GM21723 (cell line): Measurements from ENCODE around the gene CCDC169.
"Not testable (repeated sequence)": the region's sequence is repeated elsewhere in the genome, so short reads cannot be mapped to it uniquely, and the experiment has no call there.

Experiments used
- ATAC-seq: cut with Tn5 transposase; IDR thresholded peaks from one replicate; pipeline ENCODE4 v1.9.1; 2021; ENCODE audit warnings: mild to moderate bottlenecking, moderate library complexity; ENCODE audit not compliant: unreplicated experiment

Gene CCDC169

DNA sequence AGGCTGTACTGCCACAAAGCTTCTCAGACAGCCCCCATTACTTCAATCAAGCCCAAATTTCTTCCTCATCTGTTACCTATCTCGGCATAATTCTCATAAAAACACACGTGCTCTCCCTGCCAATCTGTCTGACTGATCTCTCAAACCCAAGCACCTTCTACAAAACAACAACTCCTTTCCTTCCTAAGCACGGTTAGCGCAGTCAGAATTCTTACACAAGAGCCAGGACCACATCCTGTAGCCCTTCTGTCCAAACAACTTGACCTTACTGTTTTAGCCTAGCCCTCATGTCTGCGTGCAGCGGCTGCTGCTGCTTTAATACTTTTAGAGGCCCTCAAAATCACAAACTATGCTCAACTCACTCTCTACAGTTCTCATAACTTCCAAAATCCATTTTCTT is 22.2 kb upstream of the CCDC169 start:
- ATAC-seq, result not testable (repeated sequence)

DNA sequence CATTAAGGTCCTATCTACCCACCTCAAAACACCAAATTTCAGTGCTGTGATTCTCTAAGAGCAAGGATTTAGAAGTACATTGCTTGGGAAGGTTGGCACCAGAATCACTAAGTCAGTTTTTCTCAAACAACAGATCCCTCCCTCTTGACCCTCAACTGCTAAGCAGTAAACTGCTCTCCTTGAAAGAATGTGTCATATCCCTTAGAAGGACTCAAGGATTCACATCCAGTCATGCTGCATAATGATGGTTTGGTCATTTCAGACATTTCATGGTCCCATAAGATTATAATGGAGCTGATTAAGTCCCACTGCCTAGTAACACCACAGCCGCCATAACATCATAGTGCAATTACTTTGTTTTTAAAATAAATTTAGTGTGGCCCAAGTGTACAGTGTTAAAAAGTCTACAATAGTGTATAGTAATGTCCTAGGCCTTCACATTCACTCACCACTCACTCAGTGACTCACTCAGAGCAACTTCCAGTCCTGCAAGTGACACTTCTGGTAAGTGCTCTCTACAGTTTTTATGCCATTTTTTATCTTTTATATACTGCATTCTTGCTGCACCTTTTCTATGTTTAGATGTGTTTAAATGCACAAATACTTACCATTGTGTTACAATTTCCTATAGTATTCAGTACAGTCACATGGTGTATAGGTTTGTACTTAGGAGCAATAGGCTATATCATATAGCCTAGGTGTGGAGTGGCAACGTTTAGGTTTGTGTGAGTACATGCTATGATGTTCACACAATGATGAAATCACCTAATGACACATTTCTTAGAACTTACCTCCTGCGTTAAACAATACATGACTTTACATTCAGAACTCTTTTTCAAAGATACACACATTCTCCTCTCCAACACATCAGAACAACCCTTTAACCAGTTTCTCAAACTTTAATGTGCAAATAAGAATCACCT is 15.7 kb upstream of the CCDC169 start:
- ATAC-seq, result no peak

DNA sequence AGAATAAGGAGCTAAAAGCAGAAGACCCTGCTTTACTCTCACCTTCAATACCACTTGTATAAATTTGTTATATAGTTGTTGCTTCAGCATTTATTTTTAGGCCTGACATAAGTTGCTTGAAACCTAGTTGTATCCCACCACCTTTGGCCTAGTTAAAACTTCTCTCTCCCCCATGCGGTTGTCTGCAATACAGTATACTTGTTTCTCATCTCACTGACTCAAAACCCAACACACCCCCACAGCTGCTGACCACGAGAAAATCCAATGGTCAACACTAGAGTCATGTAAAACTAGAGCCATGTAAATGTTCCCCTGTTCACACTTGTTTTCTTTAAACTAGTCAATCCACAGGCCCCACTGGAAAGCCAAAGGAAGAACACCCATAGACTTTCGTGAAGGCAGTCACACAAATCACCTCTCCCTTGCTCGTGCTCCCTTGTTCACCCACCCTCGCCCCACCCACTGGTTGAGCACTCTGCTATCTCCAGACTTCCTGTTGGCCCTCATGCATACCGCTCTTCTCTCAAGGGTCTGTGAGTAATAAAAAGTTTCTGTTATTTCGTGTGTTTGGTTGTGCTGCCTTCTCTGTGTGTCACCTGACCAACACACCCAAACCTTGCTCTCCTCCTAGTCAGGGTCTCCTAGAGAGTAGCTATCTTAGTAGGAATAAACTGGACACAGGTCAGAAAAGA is 12.9 kb upstream of the CCDC169 start:
- ATAC-seq, result no peak

DNA sequence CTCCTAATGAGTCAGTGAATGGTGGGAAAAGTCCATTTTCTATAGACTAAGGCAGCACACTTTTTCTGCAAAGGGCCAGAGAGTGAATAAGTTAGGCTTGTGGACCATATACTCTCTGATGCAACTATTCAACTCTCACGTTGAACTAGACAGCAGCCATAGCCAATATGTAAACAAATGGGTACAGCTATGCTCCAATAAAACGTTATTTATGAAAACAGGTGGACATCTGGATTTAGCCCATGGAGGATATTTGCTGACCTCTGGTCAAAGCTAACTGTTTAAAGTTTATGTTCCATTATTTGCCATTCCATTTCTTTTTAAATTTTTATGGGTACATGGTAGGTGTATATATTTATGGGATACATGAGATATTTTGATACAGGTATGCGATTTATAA is 4.7 kb upstream of the CCDC169 start:
- no peak for ATAC-seq

DNA sequence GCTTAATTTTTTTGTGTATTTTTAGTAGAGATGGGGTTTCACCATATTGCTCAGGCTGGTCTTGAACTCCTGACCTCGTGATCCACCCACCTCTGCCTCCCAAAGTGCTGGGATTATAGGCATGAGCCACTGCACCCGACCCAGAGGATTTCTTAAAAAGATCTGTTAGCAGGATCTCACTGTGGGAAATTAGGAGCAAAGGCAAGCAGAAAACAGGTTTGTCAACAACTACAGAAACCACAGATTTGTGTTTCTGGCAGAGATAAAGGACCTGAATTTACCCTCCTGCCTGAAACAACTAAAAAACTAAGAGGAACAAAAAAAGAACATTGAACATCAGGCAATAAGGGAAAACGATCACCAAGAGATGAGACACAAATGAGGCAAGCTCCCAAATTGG is 1.9 kb upstream of the CCDC169 start:
- ATAC-seq, result not testable (repeated sequence)

DNA sequence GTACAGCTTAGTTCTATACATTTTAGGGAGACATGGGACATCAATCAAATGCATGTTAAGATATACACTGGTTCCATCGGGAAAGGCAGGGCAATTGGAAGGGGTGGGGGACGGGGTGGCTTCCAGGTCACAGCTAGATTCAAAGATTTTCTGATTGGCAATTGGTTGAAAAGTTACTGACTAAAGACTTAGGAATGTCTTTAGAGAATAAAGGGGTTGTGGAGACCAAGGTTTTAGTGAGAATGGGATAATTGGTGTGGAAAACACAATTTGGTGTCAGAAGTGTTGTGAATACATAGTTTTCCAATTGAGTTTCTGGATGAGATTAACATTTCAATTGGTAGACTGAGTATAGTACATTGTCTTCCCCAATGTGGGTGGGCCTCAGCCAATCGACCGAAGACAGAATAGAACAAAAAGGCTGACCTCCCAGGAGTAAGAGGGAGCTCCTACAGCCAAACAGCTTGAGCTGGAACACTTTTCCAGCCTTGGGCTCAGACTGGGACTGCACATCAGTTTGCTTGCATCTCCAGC is 988 bp upstream of the CCDC169 start:
- no peak for ATAC-seq

DNA sequence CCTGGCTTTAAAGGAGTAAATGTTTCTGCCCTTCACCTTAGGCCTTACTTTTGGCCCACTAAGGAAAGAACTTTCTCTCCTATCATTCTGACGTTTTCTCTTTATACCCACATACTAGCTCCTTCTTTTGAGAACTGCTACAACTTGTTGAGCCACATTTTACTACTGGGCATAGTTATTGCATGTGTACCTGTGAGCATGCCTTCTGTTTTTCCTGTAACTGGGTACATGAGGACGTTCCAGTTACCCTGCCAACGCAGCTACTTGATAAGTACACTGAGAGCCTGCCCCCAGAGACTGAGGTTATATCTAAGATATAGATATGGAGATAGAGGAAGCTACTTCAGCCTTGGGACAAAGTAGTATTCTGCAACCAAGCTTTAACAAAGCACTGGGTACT is 3.5 kb downstream of the CCDC169 start:
- no peak for ATAC-seq

DNA sequence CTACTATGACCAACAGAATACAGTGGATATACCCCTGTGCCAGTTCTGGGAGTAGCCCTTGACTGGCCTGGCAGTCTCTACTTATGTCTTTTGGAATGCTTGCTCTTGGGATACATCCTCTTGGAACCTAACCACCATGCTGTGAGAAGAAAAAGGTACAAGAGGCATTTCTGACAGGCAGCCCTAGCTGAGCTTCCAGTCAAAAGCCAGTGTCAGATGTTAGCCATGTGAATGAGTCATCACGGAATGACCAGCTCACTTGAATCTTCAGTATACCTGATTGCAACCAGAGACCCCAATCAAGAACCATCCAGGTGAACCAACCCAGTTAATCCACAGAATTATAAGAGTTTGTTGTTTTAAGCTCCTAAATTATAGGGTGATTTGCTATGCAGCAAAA is 4.1 kb downstream of the CCDC169 start:
- no peak for ATAC-seq

DNA sequence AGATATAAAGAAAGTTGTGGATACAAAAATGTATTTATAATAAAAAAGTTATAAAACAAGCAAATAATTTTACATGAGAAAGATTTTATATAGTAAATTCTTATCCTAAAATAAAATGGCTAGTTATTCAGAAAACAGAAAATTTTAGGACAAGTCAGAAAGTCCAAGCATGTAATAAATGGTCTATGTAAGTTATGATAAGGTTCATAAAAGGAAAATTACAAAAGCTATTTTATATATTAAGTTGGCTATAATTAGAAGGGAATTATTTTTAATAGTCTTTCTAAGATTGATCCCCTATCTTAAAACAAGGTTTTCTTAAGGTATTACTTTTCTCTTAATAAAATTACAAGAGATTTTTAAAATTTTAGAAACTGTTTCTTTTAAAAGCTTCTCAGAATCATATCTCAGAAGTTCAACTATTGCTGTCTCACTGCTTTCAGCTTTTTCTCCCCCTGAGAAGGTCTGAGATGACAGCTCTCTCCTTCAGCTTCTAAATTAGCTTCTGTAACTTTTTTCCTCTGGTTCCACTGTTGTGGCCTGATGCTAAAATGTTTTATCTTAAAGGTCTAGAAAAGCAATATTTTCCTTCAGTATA is 8.7 kb downstream of the CCDC169 start:
- no peak for ATAC-seq

DNA sequence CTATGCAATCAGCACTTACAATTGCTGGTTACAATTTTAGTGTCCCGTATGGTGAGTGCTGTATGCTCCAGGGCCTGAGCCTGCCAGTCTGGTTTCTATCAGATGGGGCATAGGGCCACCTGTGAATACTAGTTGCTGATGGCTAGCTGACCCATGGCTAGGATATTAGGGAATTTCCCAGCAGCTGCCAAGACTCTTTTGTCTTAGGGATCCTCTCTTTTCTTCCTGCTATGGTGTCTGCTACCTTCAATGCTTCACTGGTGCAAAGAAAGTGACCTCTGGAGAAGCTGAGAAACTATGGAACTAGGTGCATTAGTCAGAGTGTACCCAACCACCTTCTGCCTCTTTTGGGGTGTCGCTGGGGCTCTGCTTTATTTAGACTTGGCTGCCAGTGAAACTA is 11.6 kb downstream of the CCDC169 start:
- ATAC-seq, result no peak

DNA sequence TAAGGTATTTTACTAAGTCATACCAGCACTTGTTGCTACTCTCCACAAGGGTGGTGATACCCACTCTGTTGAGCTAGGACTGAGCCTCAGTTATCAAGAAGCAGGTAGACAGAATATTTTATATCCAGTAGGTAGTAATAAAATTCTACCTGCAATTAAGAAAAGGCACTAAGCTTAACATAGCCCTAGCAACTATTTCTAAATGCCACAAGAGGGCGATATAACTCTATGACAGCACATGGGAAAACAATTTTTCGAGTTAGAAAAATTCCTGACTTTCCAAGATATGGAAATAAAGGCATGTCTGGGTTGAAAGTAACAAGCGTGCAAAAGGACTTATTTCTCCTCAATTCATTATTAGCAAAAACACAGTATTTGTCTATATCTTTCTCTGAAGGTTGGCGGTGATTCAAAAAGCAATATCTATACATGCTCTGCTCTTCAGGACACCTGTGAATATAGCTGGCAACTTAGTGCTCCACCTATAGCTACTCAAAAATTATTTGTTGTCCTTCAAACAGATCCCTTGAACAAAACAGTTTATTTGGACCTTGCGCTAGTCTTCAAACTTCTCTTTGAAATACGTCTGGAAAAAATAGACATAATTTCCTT is 14.7 kb downstream of the CCDC169 start:
- peak; percentile 54 for ATAC-seq

DNA sequence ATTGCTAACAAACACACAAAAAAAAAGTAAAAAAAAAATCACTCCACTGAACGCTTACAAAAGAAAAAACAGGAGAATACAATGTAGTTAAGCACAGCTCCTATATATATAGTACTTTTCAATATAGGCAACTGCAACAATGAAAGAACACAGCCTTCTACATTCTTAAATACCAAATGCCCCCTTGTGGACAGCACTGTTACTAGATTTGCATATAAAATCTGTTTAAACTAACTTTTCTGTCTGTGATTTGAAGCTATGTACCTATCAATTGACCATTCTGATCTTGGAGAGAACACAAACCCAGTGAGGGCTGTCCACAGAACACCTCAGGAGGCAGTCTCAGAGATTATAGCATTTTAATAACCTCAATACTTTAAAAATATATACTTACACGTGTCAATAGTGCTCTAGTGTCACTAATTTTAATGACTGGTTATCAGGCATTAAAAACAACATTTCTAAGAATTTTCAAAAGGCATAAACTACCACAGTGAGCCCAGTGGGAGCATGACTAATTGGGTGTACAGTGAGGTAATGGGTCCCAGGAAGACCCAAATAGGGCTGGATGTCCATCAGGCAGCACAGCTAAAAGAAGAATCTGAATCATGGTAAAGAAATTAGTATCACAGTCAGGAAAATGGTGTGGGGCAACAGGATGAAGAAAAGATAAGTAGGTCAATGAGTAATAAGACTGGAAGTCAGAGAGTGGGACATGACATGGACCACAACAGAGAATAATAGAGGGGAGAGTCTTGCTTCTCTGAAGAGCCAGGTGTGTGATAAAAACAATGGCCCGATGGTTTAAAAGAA is 22.2 kb downstream of the CCDC169 start:
- no peak for ATAC-seq

DNA sequence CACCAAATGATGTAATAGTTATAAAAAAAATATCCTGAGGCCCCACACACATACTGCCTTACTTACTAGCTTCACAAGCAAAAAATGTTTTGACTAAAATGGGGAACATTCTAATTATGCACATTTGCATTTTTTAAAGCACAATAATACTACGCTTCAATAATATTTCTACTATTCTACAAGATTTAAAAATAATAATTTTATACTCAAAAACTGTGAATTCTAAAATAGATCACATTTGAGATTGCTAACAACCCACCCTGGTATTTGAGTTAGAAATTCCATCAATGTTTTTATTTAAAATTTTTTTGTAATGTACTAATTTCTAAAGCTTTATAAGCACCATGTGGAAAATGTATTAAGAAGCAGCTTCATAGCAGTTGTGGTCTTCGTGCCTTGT is 24.2 kb downstream of the CCDC169 start:
- no peak for ATAC-seq

DNA sequence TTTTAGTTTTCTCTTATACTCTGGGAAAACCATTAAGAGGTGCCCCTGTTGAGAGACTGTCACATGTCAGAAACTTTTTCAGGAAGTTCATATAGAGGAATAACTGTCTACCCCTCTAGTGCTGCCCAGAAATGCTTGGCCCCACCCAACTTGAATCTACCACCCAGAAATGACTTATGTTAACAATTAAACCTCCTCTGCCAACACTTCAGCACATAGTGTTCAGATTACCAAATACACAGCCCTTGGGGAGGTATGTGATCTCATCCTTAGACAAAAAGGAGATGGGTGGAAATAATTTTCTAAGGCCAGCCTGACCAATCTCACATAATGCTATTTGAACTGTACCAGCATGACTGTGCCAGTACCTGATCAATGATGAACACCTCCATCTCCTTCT is 35.6 kb downstream of the CCDC169 start:
- no peak for ATAC-seq

DNA sequence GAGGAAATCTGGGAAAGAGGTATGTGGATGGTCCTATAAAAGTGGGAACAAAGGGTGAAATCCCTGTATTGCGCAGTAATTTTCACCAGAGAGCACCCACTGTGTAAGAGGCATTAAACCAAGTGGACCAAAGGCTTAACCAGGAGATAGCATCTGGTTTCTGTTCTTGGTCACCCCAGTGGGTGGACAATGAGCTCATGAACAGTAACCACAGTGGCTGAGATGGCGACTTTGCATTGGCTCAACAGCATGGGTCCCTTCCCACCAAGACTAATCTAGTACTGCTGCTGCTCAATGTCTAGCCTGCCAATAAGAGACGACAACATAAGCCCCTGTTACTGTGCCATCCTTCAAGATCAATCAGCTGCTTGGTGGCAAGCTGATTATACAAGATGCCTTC is 36.6 kb downstream of the CCDC169 start:
- ATAC-seq, result no peak

DNA sequence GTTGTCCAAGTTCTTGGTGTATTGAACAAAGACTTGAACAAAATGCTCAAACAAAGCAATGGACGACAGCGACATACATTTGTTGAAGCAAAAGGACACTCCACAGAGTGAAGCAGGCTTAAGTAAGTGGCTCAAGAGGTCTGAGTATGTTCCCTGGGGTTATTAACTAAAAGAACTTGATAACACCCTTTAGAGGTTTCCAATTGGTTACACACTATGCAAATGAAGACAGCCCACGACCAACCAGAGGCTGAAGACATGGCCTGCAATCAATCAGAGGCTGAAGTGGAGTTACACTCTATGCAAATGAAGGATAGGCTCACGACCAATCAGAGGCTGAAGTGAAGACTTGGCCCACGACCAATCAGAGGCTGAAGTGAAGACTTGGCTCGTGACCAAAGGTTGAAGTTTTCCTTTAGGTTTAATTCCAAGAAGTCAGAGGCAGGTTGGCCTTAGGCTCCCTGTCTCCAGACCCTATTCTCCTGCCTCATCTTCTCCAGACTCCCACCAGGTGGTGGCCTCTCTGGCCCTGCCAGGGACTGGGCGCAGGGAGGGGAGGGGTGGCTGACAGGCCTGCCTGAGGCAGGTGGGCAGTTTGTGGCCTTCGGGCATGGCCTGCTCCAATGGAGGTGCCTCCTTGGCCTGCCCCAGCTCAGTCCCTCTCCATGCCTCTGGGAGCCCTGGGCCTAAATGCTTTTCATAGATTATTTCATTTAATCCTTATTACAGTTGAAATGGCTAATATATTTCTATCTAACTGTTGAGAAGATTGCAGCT is 38.1 kb downstream of the CCDC169 start:
- no peak for ATAC-seq

DNA sequence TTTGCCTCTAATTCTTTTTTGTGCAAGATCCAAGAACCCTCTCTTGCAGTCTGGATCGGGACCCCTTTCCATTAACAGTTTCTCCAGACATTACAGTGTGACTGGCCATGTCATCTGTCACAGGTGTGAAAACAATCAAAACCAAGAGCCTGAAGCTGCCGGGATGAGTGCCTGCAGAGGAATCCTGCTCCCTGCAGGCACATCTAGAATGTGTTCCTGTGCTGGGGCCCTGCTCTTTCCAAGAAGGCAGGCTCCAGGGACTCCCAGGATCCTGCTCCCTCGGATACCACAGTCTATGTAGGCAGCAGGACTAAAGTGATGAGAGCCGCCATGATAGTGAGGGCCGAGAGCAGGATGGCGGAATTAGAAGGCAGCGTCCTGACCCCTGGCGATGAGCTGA is 38.8 kb downstream of the CCDC169 start:
- no peak for ATAC-seq

DNA sequence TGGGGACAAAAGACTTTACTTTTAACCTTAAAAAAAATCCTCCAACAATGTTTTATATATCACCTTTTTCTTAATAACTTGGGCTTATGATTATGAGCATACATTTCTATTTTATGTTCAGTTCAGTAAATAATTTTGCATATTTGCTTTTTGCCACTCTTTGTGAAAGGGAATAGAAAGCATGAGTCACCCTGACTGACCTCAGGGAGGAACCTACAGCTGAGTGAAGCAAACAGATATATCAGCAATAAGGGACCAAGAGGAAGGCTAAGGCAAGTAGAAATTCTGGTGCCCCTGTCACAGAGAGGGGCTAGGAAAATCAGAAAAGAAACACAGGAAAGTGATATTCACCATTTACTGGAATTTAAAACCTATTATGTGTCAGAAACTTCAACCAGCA is 46.1 kb downstream of the CCDC169 start:
- ATAC-seq, result no peak

DNA sequence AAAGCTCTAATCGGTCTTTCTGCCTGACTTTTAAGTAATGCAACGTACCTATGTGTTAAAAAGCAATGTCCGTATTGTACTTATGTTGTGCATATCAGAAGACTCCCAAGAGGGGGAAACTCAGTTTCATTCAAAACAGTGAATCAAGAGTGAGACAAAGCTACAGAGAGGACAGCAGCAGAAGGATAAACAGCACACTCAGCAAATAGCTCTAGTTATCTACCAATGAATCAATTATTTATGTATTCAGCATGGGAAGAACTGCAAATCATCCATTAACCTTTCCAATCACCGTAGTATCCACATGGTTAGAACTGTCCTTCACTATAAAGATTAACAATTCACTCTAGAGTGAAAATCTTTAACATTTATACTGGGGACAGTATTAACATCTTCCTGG is 46.6 kb downstream of the CCDC169 start:
- no peak for ATAC-seq

DNA sequence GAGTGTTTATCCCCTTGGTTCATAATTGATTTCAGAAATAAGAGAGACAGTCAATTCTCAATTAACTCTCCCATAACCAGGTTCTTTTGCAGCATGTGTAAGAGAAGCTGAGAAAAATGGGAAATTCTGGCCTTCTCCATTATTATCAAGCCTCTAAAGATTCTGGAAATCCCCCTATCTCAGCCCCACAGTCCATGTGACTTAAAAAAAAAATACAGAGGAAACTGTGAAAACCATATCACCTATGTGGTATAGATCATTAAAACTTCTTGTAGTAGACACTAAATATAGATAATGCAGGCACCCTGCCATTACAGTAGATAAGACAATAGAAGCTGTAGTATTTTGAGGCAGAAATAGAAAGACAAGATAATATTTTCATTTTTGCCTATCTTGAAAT is 48.9 kb downstream of the CCDC169 start:
- ATAC-seq, result no peak
